ENCODE results near the gene PIP5K1B. TPM values are rescaled to one million over a fixed set of nuclear protein-coding genes. Genes with fewer than 3 reads are reported as not detected.

Gene PIP5K1B
- total RNA-seq, 1 experiment from 2014 or later: 10.3 TPM

- ChIA-PET CTCF (no interaction called here), POLR2A (no interaction called here)
- no peak for DNase-seq
- no peak for TF ChIP-seq CTCF (IDR thresholded peaks at IDR 0.05; ENCODE audit: insufficient read depth in 1 of 2, low read depth in 1 of 2, low read length in 1 of 2, severe bottlenecking in 1 of 2, unreplicated experiment in 1 of 2)
- no peak overlapping the region for H3K27ac Mint-ChIP-seq (ENCODE audit: unreplicated experiment)
- no peaks in the 10 kb centered on the region for H3K4me1 ChIP-seq
- BruUV-seq (replicated peaks): no TSS peak
- intact Hi-C loops (cut with micrococcal nuclease; ENCODE audit: unreplicated experiment): no loop called here
- no peaks in the 10 kb centered on the region for H3K27me3 Mint-ChIP-seq (ENCODE audit: insufficient read depth, unreplicated experiment)
- no peak overlapping the region for H3K4me3 ChIP-seq (ENCODE audit: low read depth, low read length)
- H3K4me3 Mint-ChIP-seq (ENCODE audit: unreplicated experiment): no peak overlapping the region
- H3K9me3 ChIP-seq: no peaks in the 10 kb centered on the region
- no peaks in the 10 kb centered on the region for H3K9me3 Mint-ChIP-seq (ENCODE audit: unreplicated experiment)
- no peaks in the 10 kb centered on the region for H3K4me1 Mint-ChIP-seq (ENCODE audit: low read depth, unreplicated experiment)
- H3K36me3 Mint-ChIP-seq (ENCODE audit: insufficient read depth, unreplicated experiment): no peaks in the 10 kb centered on the region
- H3K27me3 ChIP-seq (replicated peaks; ENCODE audit: control insufficient read depth, insufficient read depth, low read length): no peaks in the 10 kb centered on the region
- H3K36me3 ChIP-seq (ENCODE audit: control insufficient read depth, insufficient read depth, low read length): no peaks in the 10 kb centered on the region
These were observed 222.1 kb downstream of the PIP5K1B start for GRCh38 chr9:68927165-68927564.

GRCh38 chr9:68931821-68932220, 226.8 kb downstream of the PIP5K1B start:
- H3K4me1 ChIP-seq: no peaks in the 10 kb centered on the region
- Mint-ChIP-seq H3K27me3 (ENCODE audit: insufficient read depth, unreplicated experiment) (no peaks in the 10 kb centered on the region), H3K4me3 (ENCODE audit: unreplicated experiment) (no peak overlapping the region), H3K36me3 (ENCODE audit: insufficient read depth, unreplicated experiment) (no peaks in the 10 kb centered on the region), H3K27ac (ENCODE audit: unreplicated experiment) (no peak overlapping the region), H3K9me3 (ENCODE audit: unreplicated experiment) (no peaks in the 10 kb centered on the region), H3K4me1 (ENCODE audit: low read depth, unreplicated experiment) (no peaks in the 10 kb centered on the region)
- H3K36me3 ChIP-seq (ENCODE audit: control insufficient read depth, insufficient read depth, low read length): no peaks in the 10 kb centered on the region
- H3K4me3 ChIP-seq (ENCODE audit: low read depth, low read length): no peak overlapping the region
- no peaks in the 10 kb centered on the region for H3K9me3 ChIP-seq
- no peaks in the 10 kb centered on the region for H3K27me3 ChIP-seq (replicated peaks; ENCODE audit: control insufficient read depth, insufficient read depth, low read length)
- CTCF ChIA-PET: no interaction called here
- TF ChIP-seq CTCF (IDR thresholded peaks at IDR 0.05; ENCODE audit: insufficient read depth in 1 of 2, low read depth in 1 of 2, low read length in 1 of 2, severe bottlenecking in 1 of 2, unreplicated experiment in 1 of 2): no peak
- no TSS peak for BruUV-seq (replicated peaks)
- no peak for DNase-seq
- intact Hi-C loops (cut with micrococcal nuclease; ENCODE audit: unreplicated experiment): no loop called here
- POLR2A ChIA-PET: no interaction called here

- Histone ChIP-seq H3K9me3 (no peaks in the 10 kb centered on the region), H3K27me3 (replicated peaks; ENCODE audit: control insufficient read depth, insufficient read depth, low read length) (no peaks in the 10 kb centered on the region), H3K36me3 (ENCODE audit: control insufficient read depth, insufficient read depth, low read length) (no peaks in the 10 kb centered on the region), H3K4me1 (no peaks in the 10 kb centered on the region), H3K4me3 (ENCODE audit: low read depth, low read length) (no peak overlapping the region)
- no peak for TF ChIP-seq CTCF (IDR thresholded peaks at IDR 0.05; ENCODE audit: insufficient read depth in 1 of 2, low read depth in 1 of 2, low read length in 1 of 2, severe bottlenecking in 1 of 2, unreplicated experiment in 1 of 2)
- H3K36me3 Mint-ChIP-seq (ENCODE audit: insufficient read depth, unreplicated experiment): no peaks in the 10 kb centered on the region
- no peaks in the 10 kb centered on the region for H3K4me1 Mint-ChIP-seq (ENCODE audit: low read depth, unreplicated experiment)
- DNase-seq: no peak
- H3K27ac Mint-ChIP-seq (ENCODE audit: unreplicated experiment): no peak overlapping the region
- CTCF ChIA-PET: no interaction called here
- H3K27me3 Mint-ChIP-seq (ENCODE audit: insufficient read depth, unreplicated experiment): no peaks in the 10 kb centered on the region
- intact Hi-C loops (cut with micrococcal nuclease; ENCODE audit: unreplicated experiment): no loop called here
- H3K9me3 Mint-ChIP-seq (ENCODE audit: unreplicated experiment): no peaks in the 10 kb centered on the region
- POLR2A ChIA-PET: no interaction called here
- BruUV-seq (replicated peaks): no TSS peak
- no peak overlapping the region for H3K4me3 Mint-ChIP-seq (ENCODE audit: unreplicated experiment)
These were observed 227.4 kb downstream of the PIP5K1B start for GRCh38 chr9:68932458-68932857.

All from Caco-2 (cell line).